OCI-LY1 (cell line): ENCODE data around the gene C1orf159.

Experiments used
- EZH2 ChIP-seq: fragments of 200-600 bp; sonication (generic), shearing (Covaris generic); IDR thresholded peaks from 2 replicates; pipeline ENCODE4 v1.8.0; 2017; ENCODE audit warnings: borderline replicate concordance, mixed run types, mild to moderate bottlenecking, antibody characterized with exemption, low read length, moderate library complexity, mixed read lengths
- TF ChIP-seq, protein P1 (sequence below): fragments of 200-600 bp; sonication (generic), shearing (Covaris generic); IDR thresholded peaks from 2 replicates; pipeline ENCODE4 v1.5.1; 2017; ENCODE audit warnings: mild to moderate bottlenecking, antibody characterized with exemption, low read length, moderate library complexity, mixed read lengths

DNA sequence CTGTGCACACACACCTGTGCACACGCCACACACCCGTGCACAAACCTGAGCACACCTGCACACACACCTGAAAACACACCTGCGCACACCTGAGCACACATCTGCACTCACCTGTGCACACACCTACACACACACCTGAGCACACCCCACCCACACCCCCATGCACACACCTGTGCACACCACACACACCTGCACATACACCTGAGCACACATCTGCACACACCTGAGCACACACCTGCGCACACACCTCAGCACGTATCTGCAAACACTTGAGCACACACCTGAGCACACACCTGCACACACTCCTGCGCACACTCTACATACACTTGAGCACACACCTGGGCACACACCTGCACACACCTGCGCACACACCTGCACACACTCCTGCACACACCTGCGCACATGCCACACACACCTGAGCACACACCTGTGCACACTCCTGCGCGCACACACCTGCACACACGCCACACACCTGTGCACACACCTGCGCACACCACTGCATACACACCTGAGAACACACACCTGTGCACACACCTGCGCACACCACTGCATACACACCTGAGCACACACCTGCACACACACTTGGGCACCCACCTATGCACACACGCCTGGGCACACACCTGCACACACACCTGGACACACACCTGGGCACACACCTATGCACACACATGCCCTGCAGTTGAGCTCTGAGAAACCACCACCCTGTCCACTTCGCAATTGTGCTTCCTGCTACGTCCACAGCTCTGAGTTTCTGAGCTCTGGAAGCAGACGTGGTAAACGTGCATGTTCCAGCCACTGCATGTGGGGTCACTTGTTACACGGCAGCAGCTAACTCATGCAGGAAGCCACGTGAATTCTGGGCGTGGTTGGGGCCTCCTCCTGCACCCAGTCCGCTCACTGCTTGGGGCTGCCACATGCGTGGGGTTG is 8.0 kb upstream of the C1orf159 start:
- TF ChIP-seq EZH2, result no peak
- TF ChIP-seq, protein P1, sequence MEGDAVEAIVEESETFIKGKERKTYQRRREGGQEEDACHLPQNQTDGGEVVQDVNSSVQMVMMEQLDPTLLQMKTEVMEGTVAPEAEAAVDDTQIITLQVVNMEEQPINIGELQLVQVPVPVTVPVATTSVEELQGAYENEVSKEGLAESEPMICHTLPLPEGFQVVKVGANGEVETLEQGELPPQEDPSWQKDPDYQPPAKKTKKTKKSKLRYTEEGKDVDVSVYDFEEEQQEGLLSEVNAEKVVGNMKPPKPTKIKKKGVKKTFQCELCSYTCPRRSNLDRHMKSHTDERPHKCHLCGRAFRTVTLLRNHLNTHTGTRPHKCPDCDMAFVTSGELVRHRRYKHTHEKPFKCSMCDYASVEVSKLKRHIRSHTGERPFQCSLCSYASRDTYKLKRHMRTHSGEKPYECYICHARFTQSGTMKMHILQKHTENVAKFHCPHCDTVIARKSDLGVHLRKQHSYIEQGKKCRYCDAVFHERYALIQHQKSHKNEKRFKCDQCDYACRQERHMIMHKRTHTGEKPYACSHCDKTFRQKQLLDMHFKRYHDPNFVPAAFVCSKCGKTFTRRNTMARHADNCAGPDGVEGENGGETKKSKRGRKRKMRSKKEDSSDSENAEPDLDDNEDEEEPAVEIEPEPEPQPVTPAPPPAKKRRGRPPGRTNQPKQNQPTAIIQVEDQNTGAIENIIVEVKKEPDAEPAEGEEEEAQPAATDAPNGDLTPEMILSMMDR, result no peak
